Measurements from ENCODE around the gene TSEN54. TPM values are rescaled to one million over a fixed set of nuclear protein-coding genes. Genes with fewer than 3 reads are reported as not detected.

TSEN54 gene
- total RNA-seq, 1 donor = 12.1 TPM

GRCh38 chr17:75508931-75509361 is 7.4 kb upstream of the TSEN54 start:
- no peak for DNase-seq (ENCODE audit: low read depth)
- no peak overlapping the region for H3K4me3 ChIP-seq (ENCODE audit: low read depth, low read length)
- TF ChIP-seq CTCF (IDR thresholded peaks at IDR 0.05; ENCODE audit: insufficient read depth, low read depth, low read length) = no peak

GRCh38 chr17:75509528-75510258 is 6.6 kb upstream of the TSEN54 start:
- DNase-seq (ENCODE audit: low read depth) = no peak
- H3K4me3 ChIP-seq (ENCODE audit: low read depth, low read length) = no peak overlapping the region
- no peak for TF ChIP-seq CTCF (IDR thresholded peaks at IDR 0.05; ENCODE audit: insufficient read depth, low read depth, low read length)

GRCh38 chr17:75511270-75511609 is 5.1 kb upstream of the TSEN54 start:
- no peak for TF ChIP-seq CTCF (IDR thresholded peaks at IDR 0.05; ENCODE audit: insufficient read depth, low read depth, low read length)
- H3K4me3 ChIP-seq (ENCODE audit: low read depth, low read length) = no peak overlapping the region
- no peak for DNase-seq (ENCODE audit: low read depth)

- TF ChIP-seq CTCF (IDR thresholded peaks at IDR 0.05; ENCODE audit: insufficient read depth, low read depth, low read length) = no peak
- H3K4me3 ChIP-seq (ENCODE audit: low read depth, low read length) = no peak overlapping the region
- DNase-seq (ENCODE audit: low read depth) = no peak
These were observed 4.4 kb upstream of the TSEN54 start for GRCh38 chr17:75511610-75512575.

- TF ChIP-seq CTCF (IDR thresholded peaks at IDR 0.05; ENCODE audit: insufficient read depth, low read depth, low read length) = no peak
- no peak for DNase-seq (ENCODE audit: low read depth)
- H3K4me3 ChIP-seq (ENCODE audit: low read depth, low read length) = no peak overlapping the region
These were observed 3.2 kb upstream of the TSEN54 start for GRCh38 chr17:75512926-75513640.

GRCh38 chr17:75513641-75514000 is 2.7 kb upstream of the TSEN54 start:
- no peak for TF ChIP-seq CTCF (IDR thresholded peaks at IDR 0.05; ENCODE audit: insufficient read depth, low read depth, low read length)
- H3K4me3 ChIP-seq (ENCODE audit: low read depth, low read length) = no peak overlapping the region
- no peak for DNase-seq (ENCODE audit: low read depth)

All from fibroblast of villous mesenchyme (primary cell).